Activated naive CD4-positive, alpha-beta T cell treated with anti-CD3 and anti-CD28 coated beads, Interleukin-2, amount 10 ng/mL, durations not matched to agents 7 days and 5 days (primary cell): ENCODE results near the gene SLC6A1.

Experiments
- CTCF ChIA-PET: fragments of 350-600 bp; sonication (Branson Sonifier 250); formaldehyde crosslinking; loops from one replicate; lab custom pipeline; 2021; ENCODE audit warnings: antibody characterized with exemption; lab: Charles Lee
- DNase-seq: peaks from one replicate; pipeline ENCODE4 v3.0.0-alpha.2; 2020
- H3K27ac Mint-ChIP-seq: one replicate; pipeline ENCODE4 v1.8.0; 2021; ENCODE audit warnings: mild to moderate bottlenecking, moderate library complexity, mixed read lengths
- H3K27me3 Mint-ChIP-seq: one replicate; pipeline ENCODE4 v1.8.0; 2021; ENCODE audit warnings: mild to moderate bottlenecking, mixed read lengths
- H3K36me3 Mint-ChIP-seq: one replicate; pipeline ENCODE4 v1.8.0; 2021; ENCODE audit warnings: mixed read lengths
- H3K4me1 Mint-ChIP-seq: one replicate; pipeline ENCODE4 v1.8.0; 2021; ENCODE audit warnings: mixed read lengths
- H3K4me3 Mint-ChIP-seq: one replicate; pipeline ENCODE4 v1.8.0; 2021; ENCODE audit warnings: mild to moderate bottlenecking, moderate library complexity, mixed read lengths
- H3K9me3 Mint-ChIP-seq: one replicate; pipeline ENCODE4 v1.8.0; 2021; ENCODE audit warnings: mixed read lengths

SLC6A1 gene

GRCh38 chr3:11033871-11034270, 41.3 kb downstream of the SLC6A1 start:
- no peaks in the 10 kb centered on the region for H3K36me3 Mint-ChIP-seq
- no peak for DNase-seq
- H3K9me3 Mint-ChIP-seq, result no peaks in the 10 kb centered on the region
- H3K4me3 Mint-ChIP-seq, result no peak overlapping the region
- peaks cover 38% of the 10 kb centered on the region for H3K27me3 Mint-ChIP-seq
- no peak overlapping the region for H3K27ac Mint-ChIP-seq
- no peaks in the 10 kb centered on the region for H3K4me1 Mint-ChIP-seq
- CTCF ChIA-PET, result interaction anchor here (1.0 kb wide), 1 partner anchor 26 kb away, joined by 3 read pairs; no protein-coding TSS in a partner anchor

- Mint-ChIP-seq H3K9me3 (no peaks in the 10 kb centered on the region), H3K4me1 (no peaks in the 10 kb centered on the region), H3K27ac (no peak overlapping the region), H3K27me3 (peaks cover 42% of the 10 kb centered on the region), H3K4me3 (no peak overlapping the region), H3K36me3 (no peaks in the 10 kb centered on the region)
- DNase-seq, result no peak
- CTCF ChIA-PET, result no interaction called here
Observed at GRCh38 chr3:11034309-11034985, 41.9 kb downstream of the SLC6A1 start.

GRCh38 chr3:11035757-11036505, 43.4 kb downstream of the SLC6A1 start:
- CTCF ChIA-PET, result no interaction called here
- Mint-ChIP-seq H3K4me3 (no peak overlapping the region), H3K27ac (no peak overlapping the region), H3K9me3 (no peaks in the 10 kb centered on the region), H3K4me1 (no peaks in the 10 kb centered on the region), H3K27me3 (peaks cover 44% of the 10 kb centered on the region), H3K36me3 (no peaks in the 10 kb centered on the region)
- DNase-seq, result no peak

GRCh38 chr3:11037241-11037873, 44.8 kb downstream of the SLC6A1 start:
- no peaks in the 10 kb centered on the region for H3K9me3 Mint-ChIP-seq
- CTCF ChIA-PET, result no interaction called here
- H3K4me3 Mint-ChIP-seq, result no peak overlapping the region
- H3K4me1 Mint-ChIP-seq, result no peaks in the 10 kb centered on the region
- H3K36me3 Mint-ChIP-seq, result no peaks in the 10 kb centered on the region
- H3K27me3 Mint-ChIP-seq, result peaks cover 44% of the 10 kb centered on the region
- DNase-seq, result no peak
- no peak overlapping the region for H3K27ac Mint-ChIP-seq

GRCh38 chr3:11037976-11038375, 45.4 kb downstream of the SLC6A1 start:
- H3K27ac Mint-ChIP-seq, result no peak overlapping the region
- peaks cover 44% of the 10 kb centered on the region for H3K27me3 Mint-ChIP-seq
- no peaks in the 10 kb centered on the region for H3K4me1 Mint-ChIP-seq
- CTCF ChIA-PET, result no interaction called here
- DNase-seq, result no peak
- H3K36me3 Mint-ChIP-seq, result no peaks in the 10 kb centered on the region
- H3K4me3 Mint-ChIP-seq, result no peak overlapping the region
- no peaks in the 10 kb centered on the region for H3K9me3 Mint-ChIP-seq

GRCh38 chr3:11045536-11045935, 53.0 kb downstream of the SLC6A1 start:
- DNase-seq, result no peak
- H3K4me1 Mint-ChIP-seq, result no peaks in the 10 kb centered on the region
- H3K36me3 Mint-ChIP-seq, result no peaks in the 10 kb centered on the region
- CTCF ChIA-PET, result interaction anchor here (1.1 kb wide), 1 partner anchor 15 kb away, joined by 5 read pairs; no protein-coding TSS in a partner anchor
- no peak overlapping the region for H3K4me3 Mint-ChIP-seq
- H3K27ac Mint-ChIP-seq, result no peak overlapping the region
- no peaks in the 10 kb centered on the region for H3K9me3 Mint-ChIP-seq
- H3K27me3 Mint-ChIP-seq, result peaks cover 16% of the 10 kb centered on the region

GRCh38 chr3:11047500-11047899, 55.0 kb downstream of the SLC6A1 start:
- H3K4me3 Mint-ChIP-seq, result no peak overlapping the region
- no peak for DNase-seq
- CTCF ChIA-PET, result no interaction called here
- no peaks in the 10 kb centered on the region for H3K4me1 Mint-ChIP-seq
- H3K36me3 Mint-ChIP-seq, result no peaks in the 10 kb centered on the region
- H3K27ac Mint-ChIP-seq, result no peak overlapping the region
- peaks cover 26% of the 10 kb centered on the region for H3K27me3 Mint-ChIP-seq
- no peaks in the 10 kb centered on the region for H3K9me3 Mint-ChIP-seq

- CTCF ChIA-PET, result no interaction called here
- H3K27ac Mint-ChIP-seq, result no peak overlapping the region
- no peaks in the 10 kb centered on the region for H3K4me1 Mint-ChIP-seq
- H3K36me3 Mint-ChIP-seq, result no peaks in the 10 kb centered on the region
- no peak for DNase-seq
- H3K4me3 Mint-ChIP-seq, result no peak overlapping the region
- H3K27me3 Mint-ChIP-seq, result peaks cover 33% of the 10 kb centered on the region
- no peaks in the 10 kb centered on the region for H3K9me3 Mint-ChIP-seq
Observed at GRCh38 chr3:11050666-11051323, 58.2 kb downstream of the SLC6A1 start.

- H3K4me1 Mint-ChIP-seq, result no peaks in the 10 kb centered on the region
- no peak overlapping the region for H3K27ac Mint-ChIP-seq
- DNase-seq, result no peak
- H3K4me3 Mint-ChIP-seq, result no peak overlapping the region
- H3K27me3 Mint-ChIP-seq, result peaks cover 36% of the 10 kb centered on the region
- H3K9me3 Mint-ChIP-seq, result no peaks in the 10 kb centered on the region
- H3K36me3 Mint-ChIP-seq, result no peaks in the 10 kb centered on the region
- CTCF ChIA-PET, result no interaction called here
Observed at GRCh38 chr3:11053926-11054503, 61.5 kb downstream of the SLC6A1 start.

- no peaks in the 10 kb centered on the region for H3K36me3 Mint-ChIP-seq
- H3K4me3 Mint-ChIP-seq, result no peak overlapping the region
- no peak overlapping the region for H3K27ac Mint-ChIP-seq
- CTCF ChIA-PET, result no interaction called here
- H3K27me3 Mint-ChIP-seq, result peaks cover 35% of the 10 kb centered on the region
- H3K4me1 Mint-ChIP-seq, result no peaks in the 10 kb centered on the region
- H3K9me3 Mint-ChIP-seq, result no peaks in the 10 kb centered on the region
- DNase-seq, result no peak
Observed at GRCh38 chr3:11054739-11055438, 62.3 kb downstream of the SLC6A1 start.

- Mint-ChIP-seq H3K27ac (no peak overlapping the region), H3K4me3 (no peak overlapping the region), H3K4me1 (peaks cover 3% of the 10 kb centered on the region), H3K27me3 (peaks cover 33% of the 10 kb centered on the region), H3K36me3 (no peaks in the 10 kb centered on the region), H3K9me3 (no peaks in the 10 kb centered on the region)
- no peak for DNase-seq
- CTCF ChIA-PET, result no interaction called here
Observed at GRCh38 chr3:11055496-11055895, 62.9 kb downstream of the SLC6A1 start.

GRCh38 chr3:11056531-11057050, 64.0 kb downstream of the SLC6A1 start:
- no peak for DNase-seq
- Mint-ChIP-seq H3K27ac (no peak overlapping the region), H3K27me3 (peaks cover 32% of the 10 kb centered on the region), H3K9me3 (no peaks in the 10 kb centered on the region), H3K36me3 (no peaks in the 10 kb centered on the region), H3K4me1 (peaks cover 3% of the 10 kb centered on the region), H3K4me3 (no peak overlapping the region)
- CTCF ChIA-PET, result no interaction called here

- Mint-ChIP-seq H3K9me3 (peaks cover 2% of the 10 kb centered on the region), H3K36me3 (no peaks in the 10 kb centered on the region), H3K27ac (no peak overlapping the region), H3K4me3 (no peak overlapping the region), H3K4me1 (peaks cover 3% of the 10 kb centered on the region), H3K27me3 (peaks cover 25% of the 10 kb centered on the region)
- CTCF ChIA-PET, result interaction anchor here (3.9 kb wide), 1 partner anchor 112 kb away, joined by 39 read pairs; no protein-coding TSS in a partner anchor
- DNase-seq, result no peak
Observed at GRCh38 chr3:11057655-11058054, 65.1 kb downstream of the SLC6A1 start.
